ENCODE measurements around the gene KLHDC3.

Gene KLHDC3

GRCh38 chr6:43013843-43014433, at the start of gene KLHDC3, which contains the start of gene MEA1:
Gene KLHDC3, plus strand, starts transcription at chr6:43014249. Its CDS starts 2,944 bp downstream, at chr6:43017193.
Gene MEA1, minus strand, starts transcription at chr6:43013946. Its CDS starts 133 bp downstream, at chr6:43013813.
- peak; percentile 58 for TF ChIP-seq POLR2A (IDR thresholded peaks at IDR 0.05; ENCODE audit: low read depth, low read length)
- FAIRE-seq (peak; percentile 93), DNase-seq (ENCODE audit: insufficient read length, low spot score) (peak; percentile 95)

GRCh38 chr6:42966571-42966970, 47.5 kb upstream of the KLHDC3 start:
- DNase-seq (ENCODE audit: insufficient read length, low spot score), result no peak
- no peak for TF ChIP-seq POLR2A (IDR thresholded peaks at IDR 0.05; ENCODE audit: low read depth, low read length)
- no peak for FAIRE-seq

- FAIRE-seq, result no peak
- TF ChIP-seq POLR2A (IDR thresholded peaks at IDR 0.05; ENCODE audit: low read depth, low read length), result no peak
- DNase-seq (ENCODE audit: insufficient read length, low spot score), result no peak
Measured at GRCh38 chr6:42967228-42967627, 46.8 kb upstream of the KLHDC3 start.

- no peak for DNase-seq (ENCODE audit: insufficient read length, low spot score)
- TF ChIP-seq POLR2A (IDR thresholded peaks at IDR 0.05; ENCODE audit: low read depth, low read length), result no peak
- no peak for FAIRE-seq
Measured at GRCh38 chr6:42968126-42968701, 45.8 kb upstream of the KLHDC3 start.

- TF ChIP-seq POLR2A (IDR thresholded peaks at IDR 0.05; ENCODE audit: low read depth, low read length), result no peak
- FAIRE-seq, result no peak
- no peak for DNase-seq (ENCODE audit: insufficient read length, low spot score)
Measured at GRCh38 chr6:42968783-42969182, 45.3 kb upstream of the KLHDC3 start.

GRCh38 chr6:42969431-42969830, 44.6 kb upstream of the KLHDC3 start:
- no peak for TF ChIP-seq POLR2A (IDR thresholded peaks at IDR 0.05; ENCODE audit: low read depth, low read length)
- FAIRE-seq (no peak), DNase-seq (ENCODE audit: insufficient read length, low spot score) (no peak)

- no peak for TF ChIP-seq POLR2A (IDR thresholded peaks at IDR 0.05; ENCODE audit: low read depth, low read length)
- FAIRE-seq (no peak), DNase-seq (ENCODE audit: insufficient read length, low spot score) (no peak)
Measured at GRCh38 chr6:42969934-42970333, 44.1 kb upstream of the KLHDC3 start.

- 0 out of 2 replicates have a peak, but pooled peaks have one; percentile 14 for TF ChIP-seq POLR2A (IDR thresholded peaks at IDR 0.05; ENCODE audit: low read depth, low read length)
- FAIRE-seq, result no peak
- DNase-seq (ENCODE audit: insufficient read length, low spot score), result no peak
Measured at GRCh38 chr6:42970871-42971612, 43.0 kb upstream of the KLHDC3 start.

GRCh38 chr6:42971746-42972327, 42.2 kb upstream of the KLHDC3 start:
- FAIRE-seq (no peak), DNase-seq (ENCODE audit: insufficient read length, low spot score) (no peak)
- TF ChIP-seq POLR2A (IDR thresholded peaks at IDR 0.05; ENCODE audit: low read depth, low read length), result no peak

GRCh38 chr6:42973926-42974325, 40.1 kb upstream of the KLHDC3 start:
- TF ChIP-seq POLR2A (IDR thresholded peaks at IDR 0.05; ENCODE audit: low read depth, low read length), result no peak
- DNase-seq (ENCODE audit: insufficient read length, low spot score) (no peak), FAIRE-seq (no peak)

GRCh38 chr6:42974919-42975505, 39.0 kb upstream of the KLHDC3 start:
- DNase-seq (ENCODE audit: insufficient read length, low spot score), result no peak
- TF ChIP-seq POLR2A (IDR thresholded peaks at IDR 0.05; ENCODE audit: low read depth, low read length), result no peak
- FAIRE-seq, result no peak

- DNase-seq (ENCODE audit: insufficient read length, low spot score) (no peak), FAIRE-seq (no peak)
- peak; percentile 15; the same call in 1 of the 2 replicates for TF ChIP-seq POLR2A (IDR thresholded peaks at IDR 0.05; ENCODE audit: low read depth, low read length)
Measured at GRCh38 chr6:42978487-42978838, 35.6 kb upstream of the KLHDC3 start.

- peak; percentile 87 for DNase-seq (ENCODE audit: insufficient read length, low spot score)
- no peak for FAIRE-seq
- TF ChIP-seq POLR2A (IDR thresholded peaks at IDR 0.05; ENCODE audit: low read depth, low read length), result peak; percentile 79
Measured at GRCh38 chr6:42978839-42979522, 35.1 kb upstream of the KLHDC3 start, which contains the start of gene PEX6. Gene PEX6, minus strand, starts transcription at chr6:42979181. Its CDS starts 31 bp downstream, at chr6:42979150.

Data from H54 (cell line).